ENCODE results near the gene TMEM272.
A peak's percentile ranks its signal among the peaks of the same experiment; 100 is the strongest.

Gene TMEM272

GRCh38 chr13:51844862-51845573, at the start of gene TMEM272:
TSS of gene TMEM272 (minus strand) at chr13:51845177. CDS start at chr13:51838530, 6,647 bp downstream.
- DNase-seq = peak; percentile 78

GRCh38 chr13:51894239-51894638, 49.3 kb upstream of the TMEM272 start:
- peak; percentile 71 for DNase-seq

- DNase-seq = no peak
Observed at GRCh38 chr13:51892657-51893056, 47.7 kb upstream of the TMEM272 start.

- DNase-seq = no peak
Observed at GRCh38 chr13:51887468-51887867, 42.5 kb upstream of the TMEM272 start.

- no peak for DNase-seq
Observed at GRCh38 chr13:51885651-51886050, 40.7 kb upstream of the TMEM272 start.

- no peak for DNase-seq
Observed at GRCh38 chr13:51883226-51883600, 38.2 kb upstream of the TMEM272 start.

- no peak for DNase-seq
Observed at GRCh38 chr13:51882570-51883225, 37.7 kb upstream of the TMEM272 start.

- no peak for DNase-seq
Observed at GRCh38 chr13:51881296-51881695, 36.3 kb upstream of the TMEM272 start.

- no peak for DNase-seq
Observed at GRCh38 chr13:51879133-51879532, 34.2 kb upstream of the TMEM272 start.

- no peak for DNase-seq
Observed at GRCh38 chr13:51874651-51875050, 29.7 kb upstream of the TMEM272 start.

- DNase-seq = no peak
Observed at GRCh38 chr13:51873837-51874236, 28.9 kb upstream of the TMEM272 start.

- DNase-seq = no peak
Observed at GRCh38 chr13:51873117-51873798, 28.3 kb upstream of the TMEM272 start.

GRCh38 chr13:51870616-51871015, 25.6 kb upstream of the TMEM272 start:
- DNase-seq = no peak

- no peak for DNase-seq
Observed at GRCh38 chr13:51869916-51870315, 24.9 kb upstream of the TMEM272 start.

- DNase-seq = no peak
Observed at GRCh38 chr13:51867062-51867461, 22.1 kb upstream of the TMEM272 start.

- DNase-seq = no peak
Observed at GRCh38 chr13:51865838-51866237, 20.9 kb upstream of the TMEM272 start.

- no peak for DNase-seq
Observed at GRCh38 chr13:51862957-51863356, 18.0 kb upstream of the TMEM272 start.

GRCh38 chr13:51861723-51862300, 16.8 kb upstream of the TMEM272 start, which contains the start of gene CCDC70:
TSS of gene CCDC70 (plus strand) at chr13:51861969. CDS start at chr13:51865412, 3,443 bp downstream.
- DNase-seq = no peak

- no peak for DNase-seq
Observed at GRCh38 chr13:51858433-51859247, 13.7 kb upstream of the TMEM272 start.

GRCh38 chr13:51856998-51857397, 12.0 kb upstream of the TMEM272 start:
- no peak for DNase-seq

- DNase-seq = no peak
Observed at GRCh38 chr13:51856027-51856736, 11.2 kb upstream of the TMEM272 start.

Data from islet precursor cell (in vitro differentiated cells).